Stimulated activated CD8-positive, alpha-beta memory T cell treated with anti-CD3 and anti-CD28 coated beads, Interleukin-7, amount 100 ng/mL, for 24 hours (primary cell): ENCODE measurements around the gene BRD3.
"Not testable (repeated sequence)": the region's sequence is repeated elsewhere in the genome, so short reads cannot be mapped to it uniquely, and the experiment has no call there.

ENCODE experiments used
- DNase-seq: peaks from one replicate; pipeline ENCODE4 v3.0.0-alpha.2; 2020; ENCODE audit warnings: low read depth

The BRD3 gene

GRCh38 chr9:133993635-133994253, 74.1 kb downstream of the BRD3 start:
- no peak for DNase-seq

- DNase-seq, result peak; percentile 42
Observed at GRCh38 chr9:133992780-133993634, 74.8 kb downstream of the BRD3 start.

DNA sequence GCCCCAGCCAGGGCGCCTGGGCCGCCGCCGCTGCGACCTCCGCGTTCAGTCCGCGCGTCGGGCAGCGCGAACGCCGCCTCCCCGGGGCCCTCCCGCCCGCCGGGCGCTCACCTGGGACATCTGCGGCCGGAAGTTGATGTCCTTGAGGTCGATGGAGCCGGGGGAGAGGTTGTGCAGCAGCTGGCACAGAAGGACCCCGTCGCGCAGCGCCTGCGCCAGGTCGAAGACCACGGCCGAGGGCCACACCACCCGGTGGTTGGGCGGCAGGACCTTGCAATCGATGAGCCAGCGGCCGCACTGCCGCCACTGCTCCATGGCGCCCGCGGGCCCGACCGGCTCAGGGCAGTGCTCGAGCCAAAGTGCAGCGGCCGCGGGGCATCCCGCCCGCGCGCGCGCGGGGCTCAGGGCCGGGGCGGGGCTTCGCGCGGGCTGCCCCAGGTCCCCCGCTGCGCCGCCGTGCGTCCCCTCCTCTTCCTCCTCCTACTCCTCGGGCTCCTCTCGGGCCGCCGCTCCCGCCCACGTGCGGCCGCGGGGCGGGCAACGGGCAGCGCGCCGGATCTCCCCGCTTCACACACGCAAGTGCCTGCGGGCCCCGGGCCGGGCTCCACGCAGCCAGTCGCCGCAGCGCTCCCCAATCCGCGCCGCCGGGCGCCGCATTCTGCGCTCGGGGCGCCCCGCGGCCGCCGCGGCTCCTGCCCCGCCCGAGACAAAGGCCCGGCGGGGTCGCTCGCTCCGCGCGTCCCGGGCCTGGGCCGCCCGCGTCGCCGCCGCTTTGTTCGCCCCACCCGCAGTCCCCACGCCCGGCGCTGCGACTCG, 75.7 kb downstream of the BRD3 start, which contains the start of gene VAV2:
VAV2 (minus strand) TSS at position 361 of the 816 bp plus-strand sequence; CDS start at position 315, 46 bp downstream.
- no peak for DNase-seq

- DNase-seq, result no peak
Observed at GRCh38 chr9:133991214-133991921, 76.5 kb downstream of the BRD3 start.

DNA sequence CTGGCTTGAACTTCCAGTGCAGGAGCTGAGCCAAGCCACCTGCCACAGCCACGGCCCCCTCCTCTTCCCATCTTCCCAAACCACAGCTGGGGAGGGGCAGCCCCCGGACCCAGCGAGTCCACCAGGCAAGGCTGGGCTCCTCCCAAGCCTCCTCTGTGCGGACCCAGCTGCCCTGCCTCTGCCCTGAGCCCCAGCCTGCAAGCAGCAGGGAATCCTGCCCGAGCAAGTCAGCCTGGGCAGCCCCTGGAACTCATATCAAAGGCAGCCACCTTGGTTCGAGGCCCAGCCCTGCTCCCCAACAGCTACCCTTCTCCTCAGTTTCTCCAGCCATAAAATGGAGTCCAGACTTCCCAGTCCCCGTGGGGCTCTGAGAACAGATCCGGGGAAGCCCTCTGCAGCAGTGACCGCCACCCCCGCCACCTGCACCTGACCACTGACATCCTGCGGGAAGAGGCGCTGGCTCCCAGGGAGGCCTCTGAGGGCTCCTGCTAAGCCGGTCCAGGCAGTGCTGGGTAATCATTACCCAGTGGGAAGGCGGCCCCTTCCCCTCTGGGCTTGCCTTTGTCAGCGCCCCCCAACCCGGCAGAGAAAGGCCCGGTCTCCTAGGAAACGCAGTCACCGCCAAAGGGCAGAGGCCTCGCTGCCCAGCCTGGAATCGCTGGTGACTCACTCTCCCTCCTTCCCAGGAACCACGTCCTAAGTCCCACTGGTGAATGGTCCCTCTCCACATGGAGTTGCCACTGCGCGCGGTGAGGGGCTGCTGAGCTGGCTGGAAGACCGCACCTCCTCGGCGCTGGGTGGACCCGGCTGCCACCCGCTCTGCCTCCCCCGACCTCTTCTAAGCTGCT, 77.2 kb downstream of the BRD3 start:
- no peak for DNase-seq

- DNase-seq, result no peak
Observed at GRCh38 chr9:133989625-133990365, 78.0 kb downstream of the BRD3 start.

DNA sequence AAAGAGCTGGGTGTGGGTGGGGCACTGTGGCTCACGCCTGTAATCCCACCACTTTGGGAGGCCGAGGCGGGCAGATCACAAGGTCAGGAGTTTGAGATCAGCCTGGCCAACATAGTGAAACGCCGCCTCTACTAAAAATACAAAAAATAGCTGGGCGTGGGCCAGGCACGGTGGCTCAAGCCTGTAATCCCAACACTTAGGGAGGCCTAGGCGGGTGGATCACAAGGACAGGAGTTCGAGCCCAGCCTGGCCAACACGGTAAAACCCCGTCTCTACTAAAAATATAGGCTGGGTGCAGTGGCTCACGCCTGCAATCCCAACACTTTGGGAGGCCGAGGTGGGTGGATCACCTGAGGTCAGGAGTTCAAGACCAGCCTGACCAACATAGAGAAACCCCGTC, 79.1 kb downstream of the BRD3 start:
- not testable (repeated sequence) for DNase-seq

DNA sequence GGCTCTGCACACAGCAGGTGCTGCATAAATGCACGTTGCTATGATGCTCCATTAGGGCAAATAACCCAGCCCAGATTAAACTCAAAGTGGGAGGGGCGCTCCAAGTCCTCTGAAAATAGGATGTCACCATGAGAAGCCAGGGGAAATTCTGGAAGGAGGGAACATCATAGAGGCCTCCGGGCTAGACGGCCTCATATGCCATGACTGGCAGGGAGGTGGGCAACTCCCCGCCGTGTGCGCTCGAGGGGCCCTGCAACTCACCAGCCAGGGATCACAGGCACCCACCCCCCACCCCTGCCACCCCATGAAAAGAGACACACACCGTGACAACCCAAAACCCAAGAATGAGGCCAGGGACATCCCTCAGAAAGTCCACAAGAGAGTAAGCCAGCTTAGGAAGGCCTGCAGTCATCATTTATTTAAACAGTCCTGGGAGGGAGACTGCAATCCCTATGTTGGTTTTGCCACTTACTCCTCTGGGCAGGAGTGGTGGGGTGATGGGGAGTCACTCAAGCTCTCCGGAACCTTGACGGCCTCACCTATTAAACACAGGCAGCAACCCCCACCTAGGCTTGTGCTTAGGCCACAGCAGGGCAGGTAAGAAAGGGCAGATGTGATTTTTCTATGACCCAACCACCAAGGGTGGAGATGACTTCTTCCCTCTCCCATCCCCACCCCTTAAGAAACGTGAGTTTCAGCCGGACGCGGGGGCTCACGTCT, 79.7 kb downstream of the BRD3 start:
- no peak for DNase-seq

- no peak for DNase-seq
Observed at GRCh38 chr9:133987446-133987788, 80.4 kb downstream of the BRD3 start.

GRCh38 chr9:133986774-133987445, 80.9 kb downstream of the BRD3 start:
- DNase-seq, result no peak

- DNase-seq, result no peak
Observed at GRCh38 chr9:133986061-133986460, 81.8 kb downstream of the BRD3 start.

DNA sequence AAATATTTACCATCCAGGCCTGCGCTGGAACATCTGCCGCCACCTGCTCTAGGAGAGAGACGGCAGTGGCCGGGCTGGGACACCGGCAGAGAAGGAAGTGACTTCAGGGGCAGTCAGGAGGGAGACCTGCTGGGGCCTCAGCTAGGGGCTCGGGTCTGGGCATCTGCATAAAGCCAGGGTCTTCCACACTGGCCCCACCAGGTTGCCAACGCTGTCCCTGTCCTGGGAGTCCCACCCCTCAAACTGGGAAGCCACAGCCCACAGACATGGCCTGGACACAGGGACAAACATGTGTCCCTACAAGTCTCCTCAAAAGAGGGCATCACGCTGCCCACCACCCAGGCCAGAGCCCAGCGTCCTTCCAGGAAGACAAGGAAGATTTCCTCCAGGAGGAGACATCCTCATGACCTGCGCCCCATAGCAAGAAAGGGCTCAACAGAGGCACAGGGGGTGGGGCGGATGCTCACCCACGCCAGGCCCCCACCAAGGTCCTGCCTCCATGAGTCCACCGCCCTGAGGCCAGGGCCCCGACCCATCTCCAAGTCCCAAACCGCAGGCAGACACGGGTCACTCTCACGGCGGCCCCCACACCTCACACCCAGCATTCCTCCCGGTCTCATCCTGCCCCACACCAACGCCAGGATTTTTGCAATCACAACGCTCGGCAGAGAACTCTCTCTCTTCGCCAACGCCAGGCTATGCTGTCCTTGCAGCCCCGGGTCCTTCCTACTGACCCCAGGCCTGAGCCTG, 84.7 kb downstream of the BRD3 start:
- no peak for DNase-seq

DNA sequence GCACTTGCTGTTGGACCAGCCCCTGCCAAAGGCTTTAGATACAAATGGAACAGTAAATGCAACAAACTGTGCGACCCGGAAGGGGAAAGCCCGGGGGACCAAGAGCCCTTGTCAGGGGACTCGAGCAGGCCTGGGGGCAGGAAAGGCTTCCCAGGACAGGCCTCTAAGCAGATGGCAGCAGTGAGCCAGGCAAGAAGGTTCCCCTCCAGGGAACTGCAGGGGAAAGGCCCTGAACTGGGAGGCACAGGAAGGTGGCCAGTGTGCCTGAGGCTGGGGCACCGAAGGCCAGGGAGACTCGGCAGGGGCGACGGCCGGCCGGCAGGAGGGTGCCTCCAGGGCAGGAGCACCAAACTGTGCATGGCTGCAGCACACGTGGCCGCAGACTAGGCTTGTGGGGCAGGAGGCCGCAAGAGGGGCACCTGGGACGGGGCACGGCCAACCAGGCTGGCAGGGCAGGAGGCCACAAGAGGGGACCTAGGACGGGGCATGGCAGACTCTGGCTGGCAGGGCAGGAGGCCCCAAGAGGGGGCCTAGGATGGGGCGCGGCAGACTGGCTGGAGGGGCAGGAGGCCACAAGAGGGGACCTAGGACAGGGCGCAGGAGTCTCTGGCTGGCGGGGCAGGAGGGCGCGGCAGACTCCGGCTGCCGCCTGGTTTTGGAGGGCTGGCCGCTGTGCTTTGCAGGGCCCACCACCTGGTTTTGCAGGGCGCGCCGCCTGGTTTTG, 85.7 kb downstream of the BRD3 start:
- DNase-seq, result no peak

DNA sequence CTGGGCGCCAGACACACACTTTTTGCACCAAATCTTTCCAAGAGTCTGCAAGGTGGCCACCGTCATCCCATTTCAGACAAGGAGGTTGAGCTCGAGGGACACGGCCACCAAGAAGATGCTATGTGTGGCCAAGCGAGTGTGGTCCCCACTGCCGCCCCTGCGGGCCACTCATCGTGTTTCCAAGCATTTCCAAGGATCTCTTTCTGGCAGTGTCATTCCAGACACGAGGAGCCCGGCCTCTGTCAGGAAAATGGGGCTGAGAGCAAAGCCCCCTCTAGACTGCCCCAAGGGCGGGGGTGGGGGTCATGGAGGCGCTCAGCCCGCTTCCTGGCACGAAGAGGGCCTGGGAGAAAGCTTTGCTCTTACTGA, 86.3 kb downstream of the BRD3 start:
- DNase-seq, result no peak

GRCh38 chr9:133980864-133981588, 86.8 kb downstream of the BRD3 start:
- no peak for DNase-seq
